DND-41 (cell line): ENCODE measurements around the gene GNB5.

ENCODE experiments used
- ATAC-seq: fragments of 200-7000 bp; cut with Tn5 transposase; 3 replicates; pipeline ENCODE4 v1.9.1; 2021; ENCODE audit warnings: low read depth; ENCODE audit not compliant: insufficient read depth
- DNase-seq: peaks from one replicate; pipeline ENCODE4 v3.0.0-alpha.2; 2020
- H2AFZ ChIP-seq: 2 replicates; pipeline ENCODE4 v1.6.0; 2012; ENCODE audit warnings: low read depth, low read length
- H3K27ac ChIP-seq: 2 replicates; pipeline ENCODE4 v1.5.1; 2012; ENCODE audit warnings: low read length, inconsistent platforms
- H3K27me3 ChIP-seq: fragments of 200-600 bp; sonication (generic); 2 replicates; pipeline ENCODE4 v1.6.0; 2012; ENCODE audit warnings: low read length, mild to moderate bottlenecking, inconsistent platforms; ENCODE audit not compliant: insufficient read depth, poor library complexity
- H3K36me3 ChIP-seq: 2 replicates; pipeline ENCODE4 v1.5.1; 2012; ENCODE audit warnings: low read length, inconsistent platforms; ENCODE audit not compliant: insufficient read depth
- H3K4me1 ChIP-seq: 2 replicates; pipeline ENCODE4 v1.5.1; 2012; ENCODE audit warnings: mild to moderate bottlenecking, low read length; ENCODE audit not compliant: insufficient read depth
- H3K4me2 ChIP-seq: 2 replicates; pipeline ENCODE4 v1.6.0; 2012; ENCODE audit warnings: mild to moderate bottlenecking, moderate library complexity, low read length, inconsistent platforms; ENCODE audit not compliant: insufficient read depth
- H3K4me3 ChIP-seq, 2 experiments: fragments of 200-600 bp in 1 of 2; shearing (Covaris generic) in 1 of 2; 2 replicates each; pipeline ENCODE4 v1.5.1; 2012 to 2016; ENCODE audit warnings: inconsistent platforms in 2 of 2, low read length in 2 of 2, mild to moderate bottlenecking in 2 of 2, low read depth in 1 of 2, moderate library complexity in 1 of 2
- H3K79me2 ChIP-seq: 2 replicates; pipeline ENCODE4 v1.6.0; 2012; ENCODE audit warnings: low read length, inconsistent platforms; ENCODE audit not compliant: insufficient read depth
- H3K9ac ChIP-seq: 2 replicates; pipeline ENCODE4 v1.6.0; 2012; ENCODE audit warnings: low read depth, mild to moderate bottlenecking, inconsistent platforms, low read length, moderate library complexity
- H3K9me3 ChIP-seq: 2 replicates; pipeline ENCODE4 v1.5.1; 2012; ENCODE audit warnings: low read length, moderate library complexity, mild to moderate bottlenecking, inconsistent platforms; ENCODE audit not compliant: insufficient read depth, severe bottlenecking
- H4K20me1 ChIP-seq: 2 replicates; pipeline ENCODE4 v1.6.0; 2012; ENCODE audit warnings: low read length; ENCODE audit not compliant: insufficient read depth
- CTCF ChIP-seq: IDR thresholded peaks from 2 replicates; pipeline ENCODE4 v1.5.1; 2012; ENCODE audit warnings: borderline replicate concordance, low read length, moderate library complexity, mild to moderate bottlenecking; ENCODE audit not compliant: poor library complexity, severe bottlenecking; ENCODE audit errors: extremely low read depth
- EZH2 ChIP-seq: IDR thresholded peaks from 3 replicates; pipeline ENCODE4 v1.6.1; 2012; ENCODE audit warnings: borderline replicate concordance, low read depth, mild to moderate bottlenecking, moderate library complexity, low read length, inconsistent platforms; ENCODE audit not compliant: severe bottlenecking

Gene GNB5

GRCh38 chr15:52095597-52096262, 95.5 kb downstream of the GNB5 start:
- Histone ChIP-seq H2AFZ (no peak overlapping the region), H3K4me2 (no peak overlapping the region), H3K4me3 (no peak overlapping the region), H3K27me3 (no peaks in the 10 kb centered on the region), H3K4me1 (no peaks in the 10 kb centered on the region), H3K27ac (no peak overlapping the region), H4K20me1 (no peaks in the 10 kb centered on the region), H3K79me2 (no peaks in the 10 kb centered on the region), H3K9me3 (no peaks in the 10 kb centered on the region), H3K9ac (no peak overlapping the region), H3K36me3 (no peaks in the 10 kb centered on the region)
- ATAC-seq (no peak), DNase-seq (no peak)
- TF ChIP-seq EZH2 (no peak), CTCF (no peak)

GRCh38 chr15:52094811-52095584, 96.2 kb downstream of the GNB5 start:
- ATAC-seq (no peak), DNase-seq (no peak)
- no peaks in the 10 kb centered on the region for H4K20me1 ChIP-seq
- no peaks in the 10 kb centered on the region for H3K4me1 ChIP-seq
- H3K27me3 ChIP-seq = no peaks in the 10 kb centered on the region
- H3K36me3 ChIP-seq = no peaks in the 10 kb centered on the region
- H3K9ac ChIP-seq = no peak overlapping the region
- TF ChIP-seq EZH2 = no peak
- TF ChIP-seq CTCF = no peak
- H3K9me3 ChIP-seq = peaks cover 4% of the 10 kb centered on the region
- H3K4me3 ChIP-seq = no peak overlapping the region
- no peak overlapping the region for H2AFZ ChIP-seq
- H3K27ac ChIP-seq = no peak overlapping the region
- no peak overlapping the region for H3K4me2 ChIP-seq
- H3K79me2 ChIP-seq = no peaks in the 10 kb centered on the region

GRCh38 chr15:52093539-52094510, 97.4 kb downstream of the GNB5 start:
- H3K79me2 ChIP-seq = no peaks in the 10 kb centered on the region
- no peaks in the 10 kb centered on the region for H3K27me3 ChIP-seq
- no peak overlapping the region for H3K9ac ChIP-seq
- H3K4me1 ChIP-seq = no peaks in the 10 kb centered on the region
- ATAC-seq = no peak
- no peak overlapping the region for H3K4me2 ChIP-seq
- no peaks in the 10 kb centered on the region for H3K36me3 ChIP-seq
- TF ChIP-seq EZH2 = no peak
- no peak for TF ChIP-seq CTCF
- no peaks in the 10 kb centered on the region for H4K20me1 ChIP-seq
- no peak for DNase-seq
- no peak overlapping the region for H3K27ac ChIP-seq
- no peak overlapping the region for H3K4me3 ChIP-seq
- no peak overlapping the region; the same call in 1 of the 2 replicates for H2AFZ ChIP-seq
- H3K9me3 ChIP-seq = peaks cover 4% of the 10 kb centered on the region
